IPS-20b (cell line): ENCODE results near the gene GABRD.

Experiments used
- H3K27ac ChIP-seq: one replicate; pipeline ENCODE4 v1.5.1; 2013; ENCODE audit warnings: low read length
- H3K27me3 ChIP-seq: 2 replicates; pipeline ENCODE4 v1.6.1; 2013; ENCODE audit warnings: mild to moderate bottlenecking, low read length, inconsistent platforms; ENCODE audit not compliant: insufficient read depth
- H3K36me3 ChIP-seq: 2 replicates; pipeline ENCODE4 v1.6.1; 2013; ENCODE audit warnings: low read depth, mild to moderate bottlenecking, inconsistent platforms, low read length, moderate library complexity; ENCODE audit not compliant: insufficient read depth
- H3K4me1 ChIP-seq: 2 replicates; pipeline ENCODE4 v1.6.1; 2013; ENCODE audit warnings: mild to moderate bottlenecking, control low read depth, inconsistent platforms, low read length, moderate library complexity; ENCODE audit not compliant: insufficient read depth
- H3K4me3 ChIP-seq: 2 replicates; pipeline ENCODE4 v1.5.1; 2013; ENCODE audit warnings: mild to moderate bottlenecking, low read length, inconsistent platforms
- H3K9ac ChIP-seq: 2 replicates; pipeline ENCODE4 v1.6.1; 2013; ENCODE audit warnings: low read depth, mild to moderate bottlenecking, inconsistent platforms, low read length, moderate library complexity
- H3K9me3 ChIP-seq: 2 replicates; pipeline ENCODE4 v1.6.1; 2013; ENCODE audit warnings: mild to moderate bottlenecking, low read depth, low read length, inconsistent platforms; ENCODE audit not compliant: insufficient read depth

The GABRD gene, protein sequence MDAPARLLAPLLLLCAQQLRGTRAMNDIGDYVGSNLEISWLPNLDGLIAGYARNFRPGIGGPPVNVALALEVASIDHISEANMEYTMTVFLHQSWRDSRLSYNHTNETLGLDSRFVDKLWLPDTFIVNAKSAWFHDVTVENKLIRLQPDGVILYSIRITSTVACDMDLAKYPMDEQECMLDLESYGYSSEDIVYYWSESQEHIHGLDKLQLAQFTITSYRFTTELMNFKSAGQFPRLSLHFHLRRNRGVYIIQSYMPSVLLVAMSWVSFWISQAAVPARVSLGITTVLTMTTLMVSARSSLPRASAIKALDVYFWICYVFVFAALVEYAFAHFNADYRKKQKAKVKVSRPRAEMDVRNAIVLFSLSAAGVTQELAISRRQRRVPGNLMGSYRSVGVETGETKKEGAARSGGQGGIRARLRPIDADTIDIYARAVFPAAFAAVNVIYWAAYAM

DNA sequence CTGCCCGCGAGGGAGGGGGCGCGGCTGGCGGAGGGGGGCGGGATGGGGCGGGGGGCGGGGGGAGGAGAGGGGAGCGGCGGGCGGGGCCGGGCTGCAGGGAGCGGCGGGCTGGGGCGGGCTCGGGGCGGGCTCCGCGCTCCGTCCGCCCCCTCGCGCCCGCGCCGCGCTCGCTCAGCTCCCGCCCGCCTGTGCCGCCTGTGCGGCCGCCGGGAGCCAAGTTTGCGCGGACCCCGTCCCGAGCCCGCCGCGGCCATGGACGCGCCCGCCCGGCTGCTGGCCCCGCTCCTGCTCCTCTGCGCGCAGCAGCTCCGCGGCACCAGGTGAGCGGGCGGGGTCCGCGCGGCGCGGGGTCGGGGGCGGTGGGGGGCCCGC lies at the start of gene GABRD:
GABRD (plus strand) TSS at position 174 of the 372 bp plus-strand sequence; CDS start at position 253, 79 bp downstream.
- Histone ChIP-seq H3K4me1 (no peaks in the 10 kb centered on the region; the same call in 1 of the 2 replicates), H3K9me3 (no peaks in the 10 kb centered on the region), H3K36me3 (no peaks in the 10 kb centered on the region), H3K27me3 (peaks cover 60% of the 10 kb centered on the region), H3K27ac (no peak within 1 kb of the TSS), H3K9ac (no peak within 1 kb of the TSS), H3K4me3 (peak within 1 kb of the TSS; percentile 60; the same call in 1 of the 2 replicates)

DNA sequence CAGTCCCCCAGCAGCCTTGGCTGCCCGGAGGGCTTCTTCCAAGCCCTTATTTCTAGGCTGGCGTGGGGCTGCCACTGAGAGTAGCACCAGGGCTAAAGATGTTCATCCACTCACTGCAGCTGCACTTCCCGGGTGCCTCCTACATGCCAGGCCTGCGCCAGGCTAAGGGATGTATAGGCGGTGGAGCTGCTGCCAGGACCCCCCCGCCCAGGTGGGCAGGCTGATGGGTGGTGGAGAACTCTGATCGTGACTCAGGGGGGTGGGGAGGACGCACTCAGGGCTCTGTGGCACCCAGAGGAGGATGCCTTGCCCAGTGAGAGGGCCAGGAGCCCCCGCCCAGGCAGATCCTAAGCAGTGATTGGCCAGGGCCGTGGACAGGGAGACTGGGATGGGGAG lies 49.6 kb upstream of the GABRD start:
- Histone ChIP-seq H3K27me3 (no peaks in the 10 kb centered on the region), H3K36me3 (no peaks in the 10 kb centered on the region), H3K9me3 (no peaks in the 10 kb centered on the region), H3K27ac (no peak overlapping the region), H3K4me3 (no peak overlapping the region), H3K4me1 (no peaks in the 10 kb centered on the region), H3K9ac (no peak overlapping the region)

DNA sequence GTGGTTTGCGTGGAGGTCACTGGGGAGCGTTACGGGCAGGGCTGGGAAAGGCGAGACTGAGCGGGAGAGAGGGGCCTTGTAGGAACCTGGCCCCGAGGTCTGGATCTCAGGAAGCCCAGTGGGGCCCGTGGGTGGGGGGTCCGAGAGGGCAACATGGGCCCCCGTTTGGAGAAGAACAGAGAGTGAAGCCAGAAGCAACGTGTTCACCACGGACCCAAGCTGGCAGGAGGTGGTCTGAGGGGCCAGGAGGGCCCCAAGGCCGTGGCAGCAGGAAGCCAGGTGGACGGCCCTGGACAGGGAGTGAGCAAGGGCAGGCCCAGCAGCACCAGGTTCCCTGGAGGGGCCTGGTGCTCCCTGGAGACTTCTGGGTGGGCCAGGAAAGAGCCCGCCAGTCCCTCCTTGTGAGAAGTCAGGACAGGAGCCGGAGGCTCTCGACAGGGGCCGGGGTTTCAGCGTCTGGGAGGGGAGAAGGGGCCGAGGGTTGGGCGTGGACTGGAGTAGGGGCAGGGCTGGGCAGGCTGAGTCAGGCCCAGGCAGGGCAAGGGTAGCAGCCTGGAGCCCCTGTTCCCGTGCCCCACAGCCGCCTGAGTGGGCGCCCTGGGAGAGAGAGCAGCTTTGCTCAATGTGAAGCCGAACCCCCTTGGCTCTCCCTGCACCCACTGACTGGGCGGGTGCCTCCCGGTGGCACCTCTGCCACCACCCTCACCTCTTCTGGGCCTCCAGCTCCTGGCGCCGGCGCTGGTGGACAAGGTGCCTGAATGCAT lies 49.0 kb upstream of the GABRD start:
- Histone ChIP-seq H3K9ac (no peak overlapping the region), H3K4me1 (no peaks in the 10 kb centered on the region), H3K27ac (no peak overlapping the region), H3K36me3 (no peaks in the 10 kb centered on the region), H3K4me3 (no peak overlapping the region), H3K27me3 (no peaks in the 10 kb centered on the region), H3K9me3 (no peaks in the 10 kb centered on the region)

DNA sequence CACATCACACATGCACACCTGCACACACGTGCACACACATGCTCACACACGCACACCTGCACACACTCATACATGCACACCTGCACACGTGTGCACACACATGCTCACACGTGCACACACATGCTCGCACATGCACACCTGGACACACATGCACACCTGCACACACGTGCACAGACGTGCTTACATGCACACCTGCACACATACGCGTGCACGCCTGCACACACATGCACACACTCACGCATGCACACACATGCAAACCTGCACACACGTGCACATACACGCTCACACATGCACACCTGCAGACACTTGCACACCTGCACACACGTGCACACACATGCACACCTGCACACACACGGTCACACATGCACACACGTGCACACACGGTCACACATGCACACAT lies 48.1 kb upstream of the GABRD start:
- no peaks in the 10 kb centered on the region for H3K9me3 ChIP-seq
- no peaks in the 10 kb centered on the region for H3K4me1 ChIP-seq
- no peaks in the 10 kb centered on the region for H3K36me3 ChIP-seq
- no peaks in the 10 kb centered on the region for H3K27me3 ChIP-seq
- H3K27ac ChIP-seq, result no peak overlapping the region
- H3K9ac ChIP-seq, result no peak overlapping the region
- H3K4me3 ChIP-seq, result no peak overlapping the region

DNA sequence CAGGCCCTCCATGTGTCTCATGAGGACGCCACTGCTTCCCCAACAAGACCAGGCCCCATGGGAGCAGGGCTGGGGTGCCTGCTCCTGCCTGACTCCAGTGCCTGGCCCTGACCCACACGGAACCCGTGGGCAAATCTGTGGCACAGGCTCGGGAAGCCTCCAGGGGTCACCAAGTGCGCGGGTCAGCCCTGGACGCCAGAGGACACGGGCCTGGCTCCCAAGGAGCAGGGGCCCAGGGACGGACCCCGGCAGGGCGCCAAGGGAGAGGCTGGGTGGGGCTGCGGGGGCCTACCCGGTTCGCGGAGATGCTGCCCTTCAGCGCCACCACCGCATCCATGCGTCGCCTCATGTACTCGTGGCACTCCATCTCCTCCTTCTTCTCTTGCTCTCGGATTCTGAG lies 47.5 kb upstream of the GABRD start:
- Histone ChIP-seq H3K27ac (no peak overlapping the region), H3K9ac (no peak overlapping the region), H3K36me3 (no peaks in the 10 kb centered on the region), H3K4me3 (no peak overlapping the region), H3K27me3 (no peaks in the 10 kb centered on the region), H3K9me3 (no peaks in the 10 kb centered on the region), H3K4me1 (no peaks in the 10 kb centered on the region)

DNA sequence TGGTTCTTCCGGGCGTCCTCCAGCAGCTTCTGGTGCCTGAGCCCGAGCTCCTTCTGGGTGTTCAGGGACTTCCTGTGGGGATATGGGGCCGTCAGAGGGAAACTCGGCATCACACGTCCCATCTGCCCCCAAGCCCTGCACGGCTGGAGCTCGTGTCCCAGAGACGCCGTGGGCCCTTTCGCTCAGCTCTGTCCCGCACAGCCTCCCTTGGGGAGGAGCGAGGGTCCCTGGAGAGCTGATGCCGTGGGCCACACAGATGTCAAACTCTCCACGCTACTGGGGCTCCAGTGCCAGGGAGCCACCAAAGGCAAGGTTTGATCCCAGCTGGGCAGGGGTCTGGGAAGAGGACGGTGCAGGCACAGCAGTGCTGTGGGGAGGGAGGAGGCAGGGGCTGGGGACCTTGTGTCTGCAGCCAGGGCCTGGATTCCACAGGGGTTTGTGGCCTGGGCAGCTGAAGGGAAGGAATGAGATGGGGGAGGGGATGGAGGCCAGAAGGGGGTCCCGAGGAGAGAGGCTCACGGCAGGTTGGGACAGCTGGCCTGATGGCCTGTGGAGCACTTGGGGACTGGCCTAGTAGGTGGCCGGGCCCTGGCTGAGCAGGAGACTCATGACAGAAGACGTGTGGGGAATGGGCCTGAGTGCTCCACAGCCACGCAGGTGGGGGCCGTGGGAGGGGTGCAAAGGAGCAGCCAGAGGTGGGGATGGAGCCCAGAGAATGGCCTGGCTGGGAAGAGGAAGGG lies 46.0 kb upstream of the GABRD start:
- no peak overlapping the region for H3K27ac ChIP-seq
- no peaks in the 10 kb centered on the region for H3K4me1 ChIP-seq
- H3K9ac ChIP-seq, result no peak overlapping the region; the same call in 1 of the 2 replicates
- no peaks in the 10 kb centered on the region for H3K9me3 ChIP-seq
- no peaks in the 10 kb centered on the region for H3K27me3 ChIP-seq
- no peak overlapping the region for H3K4me3 ChIP-seq
- no peaks in the 10 kb centered on the region for H3K36me3 ChIP-seq

DNA sequence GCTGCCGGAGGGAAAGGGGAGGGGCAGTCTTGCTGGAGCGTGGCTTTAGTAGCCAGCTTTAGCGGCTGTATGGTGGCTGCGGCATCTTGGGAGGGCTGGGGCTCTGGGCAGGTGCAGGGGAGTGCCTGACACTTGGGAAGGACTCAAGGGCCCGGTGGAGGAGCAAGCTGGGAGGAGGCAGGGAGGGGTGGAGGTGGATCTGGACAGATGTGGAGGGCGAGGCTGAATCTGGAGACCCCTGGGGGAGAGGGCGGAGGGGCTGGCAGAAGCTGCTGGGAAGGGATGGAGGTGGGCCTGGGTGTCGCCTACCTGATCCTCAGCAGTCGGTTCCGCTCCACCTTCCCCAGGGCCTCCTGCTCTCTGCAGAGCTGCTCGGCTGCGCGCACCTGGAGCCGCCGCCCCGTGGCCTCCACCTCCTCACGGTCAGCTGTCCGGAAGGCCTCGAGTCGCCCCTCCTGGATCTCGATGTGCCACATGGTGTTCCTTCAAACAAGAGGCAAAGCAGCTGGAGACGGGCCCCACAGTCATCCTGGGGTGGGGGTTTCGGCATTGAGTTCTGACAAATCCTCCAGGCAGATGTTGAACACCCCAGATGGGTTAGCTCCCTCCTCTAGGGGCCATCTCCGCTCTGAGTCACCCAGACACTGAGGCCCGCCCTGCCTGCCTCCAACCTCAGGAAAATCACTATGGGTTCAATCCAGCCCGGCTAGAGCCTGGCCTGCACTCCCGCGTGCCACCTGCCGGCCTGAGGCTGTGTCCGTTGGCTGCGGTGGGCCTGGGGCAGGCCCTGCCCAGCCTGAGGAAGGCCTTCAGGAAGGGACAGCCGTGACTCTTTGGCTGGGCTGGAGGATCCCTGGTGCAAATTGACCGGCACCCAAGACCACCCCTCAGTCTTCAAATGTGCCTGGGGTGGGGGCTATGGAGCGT lies 45.2 kb upstream of the GABRD start:
- H3K27ac ChIP-seq, result no peak overlapping the region
- H3K4me3 ChIP-seq, result no peak overlapping the region
- H3K4me1 ChIP-seq, result no peaks in the 10 kb centered on the region
- H3K27me3 ChIP-seq, result no peaks in the 10 kb centered on the region
- H3K9me3 ChIP-seq, result no peaks in the 10 kb centered on the region
- no peak overlapping the region for H3K9ac ChIP-seq
- H3K36me3 ChIP-seq, result no peaks in the 10 kb centered on the region

DNA sequence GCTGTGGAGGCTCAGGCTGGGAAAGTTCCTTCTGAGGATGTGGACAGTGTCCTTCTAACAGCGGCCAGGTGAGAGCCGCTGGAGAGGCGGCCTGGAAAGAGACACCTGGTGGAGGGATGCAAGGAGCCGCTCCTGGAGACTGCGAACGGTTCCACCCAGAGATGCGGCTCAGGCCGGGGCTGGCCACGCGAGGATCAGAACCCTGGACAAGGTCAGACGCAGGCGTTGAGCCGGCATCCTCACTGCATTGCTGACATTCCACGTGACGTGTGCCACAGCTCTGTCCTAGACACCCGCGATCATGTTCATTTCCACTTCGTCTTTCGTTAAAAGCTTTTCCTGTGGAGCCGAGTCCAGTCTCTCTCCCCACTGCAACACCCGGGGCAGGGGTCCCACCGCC lies 44.3 kb upstream of the GABRD start:
- Histone ChIP-seq H3K4me3 (no peak overlapping the region), H3K9ac (no peak overlapping the region), H3K27me3 (no peaks in the 10 kb centered on the region), H3K9me3 (no peaks in the 10 kb centered on the region), H3K4me1 (no peaks in the 10 kb centered on the region), H3K36me3 (no peaks in the 10 kb centered on the region), H3K27ac (no peak overlapping the region)

DNA sequence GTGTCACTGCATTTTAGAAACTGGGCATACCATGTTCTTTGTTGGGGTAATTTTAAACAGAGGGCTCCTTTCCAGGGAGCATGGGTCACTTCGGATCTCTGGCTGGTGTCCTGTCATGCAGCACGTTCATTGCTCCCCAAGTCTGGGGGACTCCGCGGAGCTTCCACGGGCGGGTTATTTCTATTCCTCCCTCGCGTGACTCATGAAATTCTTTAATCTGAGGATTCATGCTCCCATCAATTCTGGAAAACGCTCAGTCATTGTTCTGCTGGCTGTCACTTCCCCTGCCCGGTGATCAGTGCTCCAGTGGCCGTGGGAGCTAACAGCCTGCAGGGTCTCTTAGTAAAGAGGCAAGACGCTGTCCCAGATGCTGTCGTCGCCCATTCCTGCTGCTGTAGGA lies 43.6 kb upstream of the GABRD start:
- Histone ChIP-seq H3K27ac (no peak overlapping the region), H3K36me3 (no peaks in the 10 kb centered on the region), H3K27me3 (no peaks in the 10 kb centered on the region), H3K9me3 (no peaks in the 10 kb centered on the region), H3K4me1 (no peaks in the 10 kb centered on the region), H3K4me3 (no peak overlapping the region), H3K9ac (no peak overlapping the region)

DNA sequence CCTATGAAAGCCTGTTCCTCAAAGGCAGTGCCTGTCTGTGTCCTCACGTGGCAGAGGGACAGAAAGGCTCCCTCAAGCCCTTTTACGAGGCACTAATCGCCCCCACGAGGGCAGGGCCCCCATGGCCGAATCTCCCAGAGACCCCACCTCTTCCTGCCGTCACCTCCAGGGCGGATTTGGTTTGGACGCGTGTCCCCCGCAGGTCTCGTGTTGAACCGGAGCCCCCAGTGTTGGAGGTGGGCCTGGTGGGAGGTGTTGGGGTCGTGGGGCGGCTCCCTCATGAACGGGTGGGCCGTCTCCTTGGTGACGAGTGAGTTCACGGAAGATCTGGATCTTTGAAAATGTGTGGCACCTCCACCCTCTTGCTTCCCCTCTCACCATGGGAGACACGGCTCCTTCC lies 43.1 kb upstream of the GABRD start:
- Histone ChIP-seq H3K4me3 (no peak overlapping the region), H3K27ac (no peak overlapping the region), H3K4me1 (no peaks in the 10 kb centered on the region), H3K27me3 (no peaks in the 10 kb centered on the region), H3K9ac (no peak overlapping the region), H3K36me3 (no peaks in the 10 kb centered on the region), H3K9me3 (no peaks in the 10 kb centered on the region)

DNA sequence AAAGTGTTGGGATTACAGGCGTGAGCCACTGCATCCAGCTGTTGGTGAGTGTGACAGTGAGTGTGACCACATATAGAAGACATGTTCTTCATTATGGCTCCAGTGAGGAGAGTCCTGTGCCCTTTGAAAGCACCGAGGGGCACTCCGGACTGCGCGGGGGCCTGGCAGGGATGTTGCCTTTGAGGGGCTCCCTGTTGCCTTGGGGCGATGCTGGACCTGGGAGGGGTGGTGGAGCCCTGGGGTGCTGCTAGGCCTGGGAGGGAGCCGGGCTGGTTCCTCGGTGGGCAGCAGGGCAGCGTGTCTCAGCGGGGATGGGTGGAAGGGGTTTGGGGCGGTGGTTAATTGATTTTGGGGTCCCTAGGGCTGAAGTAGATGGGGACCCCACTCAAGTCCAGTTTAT lies 41.0 kb upstream of the GABRD start:
- Histone ChIP-seq H3K36me3 (no peaks in the 10 kb centered on the region), H3K27ac (no peak overlapping the region), H3K4me1 (no peaks in the 10 kb centered on the region), H3K27me3 (no peaks in the 10 kb centered on the region), H3K4me3 (no peak overlapping the region), H3K9ac (no peak overlapping the region), H3K9me3 (no peaks in the 10 kb centered on the region)
